H9 (cell line): ENCODE results near the gene ABHD17C. TPM values are rescaled to one million over a fixed set of nuclear protein-coding genes. Genes with fewer than 3 reads are reported as not detected.

Source experiments
- DNase-seq: peaks from one replicate; pipeline ENCODE4 v3.0.0-alpha.2; 2017
- H2AFZ ChIP-seq: one replicate; pipeline ENCODE4 v1.6.1; 2013; ENCODE audit warnings: mild to moderate bottlenecking, low read length, control low read depth, moderate library complexity
- H2AK5ac ChIP-seq: 2 replicates; pipeline ENCODE4 v1.6.1; 2013; ENCODE audit warnings: low read length, control low read depth, mixed read lengths; ENCODE audit not compliant: insufficient read length
- H2BK120ac ChIP-seq: one replicate; pipeline ENCODE4 v1.6.1; 2013; ENCODE audit warnings: low read depth, mild to moderate bottlenecking, low read length, control low read depth, inconsistent platforms; ENCODE audit not compliant: poor library complexity, severe bottlenecking
- H2BK12ac ChIP-seq: 2 replicates; pipeline ENCODE4 v1.6.1; 2013; ENCODE audit warnings: low read length, control low read depth, mixed read lengths, low read depth; ENCODE audit not compliant: insufficient read length
- H2BK15ac ChIP-seq: 2 replicates; pipeline ENCODE4 v1.6.1; 2013; ENCODE audit warnings: low read depth, low read length, control low read depth
- H2BK20ac ChIP-seq: one replicate; pipeline ENCODE4 v1.6.1; 2013; ENCODE audit warnings: low read depth, mild to moderate bottlenecking, low read length, control low read depth, inconsistent platforms; ENCODE audit not compliant: poor library complexity, severe bottlenecking
- H2BK5ac ChIP-seq: 2 replicates; pipeline ENCODE4 v1.6.1; 2013; ENCODE audit warnings: low read length, control low read depth, mixed read lengths; ENCODE audit not compliant: insufficient read length
- H3K14ac ChIP-seq: 2 replicates; pipeline ENCODE4 v1.6.1; 2013; ENCODE audit warnings: low read length, control low read depth; ENCODE audit not compliant: insufficient read depth
- H3K18ac ChIP-seq: 2 replicates; pipeline ENCODE4 v1.6.1; 2013; ENCODE audit warnings: low read depth, mild to moderate bottlenecking, mixed read lengths, low read length, control low read depth; ENCODE audit not compliant: insufficient read length
- H3K23ac ChIP-seq: 2 replicates; pipeline ENCODE4 v1.6.1; 2013; ENCODE audit warnings: low read length, control low read depth, mixed read lengths, low read depth; ENCODE audit not compliant: insufficient read length
- H3K23me2 ChIP-seq: 2 replicates; pipeline ENCODE4 v1.6.1; 2013; ENCODE audit warnings: low read depth, mild to moderate bottlenecking, mixed read lengths, low read length, control low read depth; ENCODE audit not compliant: insufficient read length, poor library complexity, severe bottlenecking
- H3K27ac ChIP-seq: 2 replicates; pipeline ENCODE4 v1.5.1; 2013; ENCODE audit warnings: low read length, control low read depth, mixed read lengths, low read depth; ENCODE audit not compliant: insufficient read length
- H3K27me3 ChIP-seq: 2 replicates; pipeline ENCODE4 v1.6.1; 2013; ENCODE audit warnings: low read length, control low read depth, inconsistent platforms; ENCODE audit not compliant: insufficient read depth
- H3K4ac ChIP-seq: 2 replicates; pipeline ENCODE4 v1.6.1; 2013; ENCODE audit warnings: low read depth, mild to moderate bottlenecking, control low read depth, inconsistent platforms, low read length, moderate library complexity
- H3K4me1 ChIP-seq: 2 replicates; pipeline ENCODE4 v1.6.1; 2013; ENCODE audit warnings: low read length, control low read depth, inconsistent platforms; ENCODE audit not compliant: insufficient read depth
- H3K4me2 ChIP-seq: 2 replicates; pipeline ENCODE4 v1.6.1; 2013; ENCODE audit warnings: low read length, control low read depth, mixed read lengths; ENCODE audit not compliant: insufficient read length, insufficient read depth
- H3K56ac ChIP-seq: 2 replicates; pipeline ENCODE4 v1.6.1; 2013; ENCODE audit warnings: low read depth, mild to moderate bottlenecking, mixed read lengths, low read length, control low read depth; ENCODE audit not compliant: insufficient read length
- H3K79me1 ChIP-seq: 2 replicates; pipeline ENCODE4 v1.6.1; 2013; ENCODE audit warnings: low read depth, mild to moderate bottlenecking, moderate library complexity, low read length, control low read depth, inconsistent platforms; ENCODE audit not compliant: insufficient read depth, poor library complexity, severe bottlenecking
- H3K79me2 ChIP-seq: 2 replicates; pipeline ENCODE4 v1.6.1; 2013; ENCODE audit warnings: low read length, control low read depth, inconsistent platforms; ENCODE audit not compliant: insufficient read depth
- H3K9ac ChIP-seq: 2 replicates; pipeline ENCODE4 v1.6.1; 2013; ENCODE audit warnings: low read length, control low read depth, mixed read lengths; ENCODE audit not compliant: insufficient read length; ENCODE audit errors: extremely low read depth
- H3K9me3 ChIP-seq: one replicate; pipeline ENCODE4 v1.6.1; 2013; ENCODE audit warnings: low read depth, low read length, inconsistent platforms; ENCODE audit not compliant: control insufficient read depth
- H3T11ph ChIP-seq: one replicate; pipeline ENCODE4 v1.6.1; 2013; ENCODE audit warnings: mild to moderate bottlenecking, low read length, control low read depth, inconsistent platforms
- H4K20me1 ChIP-seq: one replicate; pipeline ENCODE4 v1.6.1; 2013; ENCODE audit not compliant: control insufficient read depth, insufficient read length, insufficient read depth
- H4K5ac ChIP-seq: 2 replicates; pipeline ENCODE4 v1.6.1; 2013; ENCODE audit warnings: low read depth, mild to moderate bottlenecking, mixed read lengths, low read length, control low read depth; ENCODE audit not compliant: insufficient read length
- H4K8ac ChIP-seq: replicated peaks from 2 replicates; pipeline ENCODE4 v1.6.1; 2013; ENCODE audit warnings: low read length, control low read depth, mixed read lengths, low read depth; ENCODE audit not compliant: insufficient read length
- H4K91ac ChIP-seq: 2 replicates; pipeline ENCODE4 v1.6.1; 2013; ENCODE audit warnings: low read depth, mild to moderate bottlenecking, moderate library complexity, mixed read lengths, low read length, control low read depth; ENCODE audit not compliant: insufficient read length
- H3K27ac Mint-ChIP-seq, 3 experiments: 2 replicates in 2 of 3; 3 replicates in 1 of 3; pipeline ENCODE4 v1.8.0; 2020 to 2021; ENCODE audit warnings: mixed read lengths in 3 of 3, mild to moderate bottlenecking in 1 of 3, moderate library complexity in 1 of 3
- H3K27me3 Mint-ChIP-seq: 2 replicates; pipeline ENCODE4 v1.8.0; 2021; ENCODE audit warnings: low read depth, mild to moderate bottlenecking, moderate library complexity, mixed read lengths
- H3K36me3 Mint-ChIP-seq, 3 experiments: 2 replicates in 2 of 3; 3 replicates in 1 of 3; pipeline ENCODE4 v1.8.0; 2020 to 2021; ENCODE audit warnings: low read depth in 3 of 3, mixed read lengths in 3 of 3; ENCODE audit not compliant: insufficient read depth in 1 of 3
- H3K4me1 Mint-ChIP-seq, 2 experiments: 2 replicates each; pipeline ENCODE4 v1.8.0; 2020; ENCODE audit warnings: mixed read lengths in 2 of 2
- H3K4me3 Mint-ChIP-seq, 2 experiments: 2 replicates in 1 of 2; 3 replicates in 1 of 2; pipeline ENCODE4 v1.8.0; 2020 to 2021; ENCODE audit warnings: mild to moderate bottlenecking in 2 of 2, mixed read lengths in 2 of 2, moderate library complexity in 1 of 2
- H3K9me3 Mint-ChIP-seq, 2 experiments: 2 replicates in 1 of 2; 3 replicates in 1 of 2; pipeline ENCODE4 v1.8.0; 2020; ENCODE audit warnings: mild to moderate bottlenecking in 2 of 2, mixed read lengths in 2 of 2, moderate library complexity in 1 of 2
- WGBS: extraction: QIAGEN DNeasy Blood & Tissue Kit; methylation state at CpG from one replicate; pipeline ENCODE4 v1.1.7; 2013; ENCODE audit warnings: missing lambda C conversion rate, low lambda C conversion rate, mixed read lengths; ENCODE audit not compliant: insufficient read length; ENCODE audit errors: extremely low coverage; 5-methylcytosine and 5-hydroxymethylcytosine counted together
- total RNA-seq: library from RNA; stranded (reverse); gene quantifications from 2 replicates; pipeline ENCODE4 v1.2.1, GENCODE V29; 2021
- TF ChIP-seq, protein P1 (sequence below): fragments of 200-600 bp; sonication (generic); conservative IDR thresholded peaks from 3 replicates; pipeline ENCODE4 v1.8.0; 2021; ENCODE audit warnings: antibody characterized with exemption, mild to moderate bottlenecking

The ABHD17C gene
- total RNA-seq, 1 experiment from 2014 or later, result 21.5 TPM

DNA sequence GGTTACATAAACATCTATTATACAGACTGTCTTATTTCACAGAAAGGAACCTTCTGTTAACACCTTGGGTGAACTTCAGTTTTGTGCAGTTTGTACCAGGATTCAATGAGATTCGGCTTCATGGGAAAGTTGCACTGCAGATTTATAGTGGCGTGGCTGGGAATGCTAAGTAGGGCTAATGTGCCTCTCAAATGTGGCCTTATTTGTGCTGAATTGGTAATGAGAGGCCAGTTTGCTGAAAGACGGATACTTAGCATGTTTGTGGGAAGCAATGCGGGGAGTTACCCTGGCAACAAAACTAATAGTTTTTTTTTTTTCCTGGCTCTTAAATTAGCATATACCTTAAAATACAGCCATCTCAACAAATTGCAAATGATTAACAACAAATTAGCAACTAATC, 55.5 kb downstream of the ABHD17C start:
- no peaks in the 10 kb centered on the region for H3K79me2 ChIP-seq
- no peak overlapping the region for H2BK20ac ChIP-seq
- H3K23me2 ChIP-seq, result no peaks in the 10 kb centered on the region
- no peak overlapping the region for H2BK15ac ChIP-seq
- H2AK5ac ChIP-seq, result no peak overlapping the region
- no peak overlapping the region for H2BK120ac ChIP-seq
- no peak overlapping the region for H3K56ac ChIP-seq
- no peak overlapping the region for H2AFZ ChIP-seq
- H4K5ac ChIP-seq, result no peak overlapping the region
- H3K4me1 Mint-ChIP-seq, result peaks cover 11 to 18% of the 10 kb centered on the region in 2 experiments
- H3K27ac ChIP-seq, result no peak overlapping the region
- TF ChIP-seq, protein P1, sequence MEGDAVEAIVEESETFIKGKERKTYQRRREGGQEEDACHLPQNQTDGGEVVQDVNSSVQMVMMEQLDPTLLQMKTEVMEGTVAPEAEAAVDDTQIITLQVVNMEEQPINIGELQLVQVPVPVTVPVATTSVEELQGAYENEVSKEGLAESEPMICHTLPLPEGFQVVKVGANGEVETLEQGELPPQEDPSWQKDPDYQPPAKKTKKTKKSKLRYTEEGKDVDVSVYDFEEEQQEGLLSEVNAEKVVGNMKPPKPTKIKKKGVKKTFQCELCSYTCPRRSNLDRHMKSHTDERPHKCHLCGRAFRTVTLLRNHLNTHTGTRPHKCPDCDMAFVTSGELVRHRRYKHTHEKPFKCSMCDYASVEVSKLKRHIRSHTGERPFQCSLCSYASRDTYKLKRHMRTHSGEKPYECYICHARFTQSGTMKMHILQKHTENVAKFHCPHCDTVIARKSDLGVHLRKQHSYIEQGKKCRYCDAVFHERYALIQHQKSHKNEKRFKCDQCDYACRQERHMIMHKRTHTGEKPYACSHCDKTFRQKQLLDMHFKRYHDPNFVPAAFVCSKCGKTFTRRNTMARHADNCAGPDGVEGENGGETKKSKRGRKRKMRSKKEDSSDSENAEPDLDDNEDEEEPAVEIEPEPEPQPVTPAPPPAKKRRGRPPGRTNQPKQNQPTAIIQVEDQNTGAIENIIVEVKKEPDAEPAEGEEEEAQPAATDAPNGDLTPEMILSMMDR, result no peak
- H3K4me3 Mint-ChIP-seq, result no peak overlapping the region
- H3K4ac ChIP-seq, result no peak overlapping the region
- no peaks in the 10 kb centered on the region for H4K20me1 ChIP-seq
- H3K79me1 ChIP-seq, result no peaks in the 10 kb centered on the region
- H3T11ph ChIP-seq, result no peak overlapping the region
- no peak overlapping the region for H3K4me2 ChIP-seq
- no peak overlapping the region for H3K18ac ChIP-seq
- no peak overlapping the region for H2BK12ac ChIP-seq
- no peak overlapping the region for H3K9ac ChIP-seq
- peaks cover 2 to 6% of the 10 kb centered on the region in 2 experiments; a peak in 1 of 5 replicates for H3K9me3 Mint-ChIP-seq
- H3K14ac ChIP-seq, result no peak overlapping the region
- no peak overlapping the region for H3K23ac ChIP-seq
- no peaks in the 10 kb centered on the region for H3K9me3 ChIP-seq
- H3K27me3 ChIP-seq, result no peaks in the 10 kb centered on the region
- no peak overlapping the region for H3K27ac Mint-ChIP-seq
- 0 out of 2 replicates have a peak, but pooled peaks cover 2% of the 10 kb centered on the region for H3K4me1 ChIP-seq
- no peak overlapping the region for H2BK5ac ChIP-seq
- no peak for DNase-seq
- no peak overlapping the region for H4K91ac ChIP-seq
- peaks cover 7 to 14% (median 12%) of the 10 kb centered on the region in 3 experiments; a peak in 6 of 7 replicates for H3K36me3 Mint-ChIP-seq
- no peak overlapping the region for H4K8ac ChIP-seq
- no CpG with 5 or more reads among the region's 4 CpGs for WGBS
- H3K27me3 Mint-ChIP-seq, result no peaks in the 10 kb centered on the region
